Umbilical cord (tissue), 2 donors: ENCODE results near the gene PFKFB3. TPM values are rescaled to one million over a fixed set of nuclear protein-coding genes. Genes with fewer than 3 reads are reported as not detected.
"Not testable (repeated sequence)": the region's sequence is repeated elsewhere in the genome, so short reads cannot be mapped to it uniquely, and the experiment has no call there.

Source experiments
- DNase-seq: peaks from one replicate; pipeline ENCODE4 v3.0.0-alpha.2; 2015; ENCODE audit warnings: low spot score
- total RNA-seq: library from RNA; depleted of rRNA; stranded (reverse); fragments of >200 nt; gene quantifications from one replicate; pipeline ENCODE4 v1.2.3, GENCODE V29; 2014; ENCODE audit warnings: low replicate concordance; ENCODE audit not compliant: insufficient read depth

PFKFB3 gene
- total RNA-seq, 1 donor from 2014 or later, result 21.4 TPM

DNA sequence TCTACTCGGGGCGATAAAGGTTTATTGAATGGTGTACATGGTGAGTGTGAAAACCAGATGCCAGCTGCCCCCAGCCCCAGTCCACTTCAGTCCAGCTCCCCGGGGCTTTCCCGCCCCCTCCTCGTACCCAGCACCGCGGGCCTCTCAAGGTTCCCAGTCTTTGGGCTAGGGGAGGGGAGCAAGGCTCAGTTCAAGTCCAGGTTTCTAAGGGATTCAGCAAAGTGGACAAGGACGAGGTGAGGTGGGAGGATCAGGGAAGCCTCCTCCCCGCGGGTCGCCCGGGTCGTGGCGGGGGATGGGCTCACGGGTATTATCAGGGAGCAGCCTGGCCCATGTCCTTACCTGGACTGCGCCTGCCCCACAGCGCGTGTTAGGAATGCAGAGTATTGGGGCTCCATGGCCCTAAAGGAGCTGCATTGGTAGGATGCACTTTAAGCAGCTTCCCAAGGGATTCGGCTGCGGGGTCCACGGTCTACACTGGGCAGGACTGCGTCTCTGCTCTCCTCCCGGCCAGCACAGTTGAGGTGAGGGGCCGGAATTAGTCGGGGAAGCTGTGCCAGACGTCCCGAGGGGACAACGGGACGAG lies 541 bp upstream of the PFKFB3 start:
- DNase-seq, result no peak

GRCh38 chr10:6203331-6204062 lies 765 bp downstream of the PFKFB3 start:
- peak; percentile 59 for DNase-seq

DNA sequence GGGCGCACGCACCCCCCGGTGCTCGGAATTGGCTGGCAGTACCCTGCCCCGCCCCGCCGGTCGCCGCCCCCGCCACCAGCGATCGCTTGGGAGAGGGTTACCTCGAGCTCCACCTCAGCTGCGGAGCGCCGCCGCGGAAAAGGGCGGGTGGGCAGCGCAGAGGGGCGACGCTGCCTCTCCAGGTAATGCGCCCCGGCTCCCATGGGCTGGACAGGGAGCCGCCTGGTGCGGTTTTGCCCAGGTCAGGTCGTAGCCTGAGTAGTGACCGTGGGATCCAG lies 1.3 kb downstream of the PFKFB3 start:
- no peak for DNase-seq

DNA sequence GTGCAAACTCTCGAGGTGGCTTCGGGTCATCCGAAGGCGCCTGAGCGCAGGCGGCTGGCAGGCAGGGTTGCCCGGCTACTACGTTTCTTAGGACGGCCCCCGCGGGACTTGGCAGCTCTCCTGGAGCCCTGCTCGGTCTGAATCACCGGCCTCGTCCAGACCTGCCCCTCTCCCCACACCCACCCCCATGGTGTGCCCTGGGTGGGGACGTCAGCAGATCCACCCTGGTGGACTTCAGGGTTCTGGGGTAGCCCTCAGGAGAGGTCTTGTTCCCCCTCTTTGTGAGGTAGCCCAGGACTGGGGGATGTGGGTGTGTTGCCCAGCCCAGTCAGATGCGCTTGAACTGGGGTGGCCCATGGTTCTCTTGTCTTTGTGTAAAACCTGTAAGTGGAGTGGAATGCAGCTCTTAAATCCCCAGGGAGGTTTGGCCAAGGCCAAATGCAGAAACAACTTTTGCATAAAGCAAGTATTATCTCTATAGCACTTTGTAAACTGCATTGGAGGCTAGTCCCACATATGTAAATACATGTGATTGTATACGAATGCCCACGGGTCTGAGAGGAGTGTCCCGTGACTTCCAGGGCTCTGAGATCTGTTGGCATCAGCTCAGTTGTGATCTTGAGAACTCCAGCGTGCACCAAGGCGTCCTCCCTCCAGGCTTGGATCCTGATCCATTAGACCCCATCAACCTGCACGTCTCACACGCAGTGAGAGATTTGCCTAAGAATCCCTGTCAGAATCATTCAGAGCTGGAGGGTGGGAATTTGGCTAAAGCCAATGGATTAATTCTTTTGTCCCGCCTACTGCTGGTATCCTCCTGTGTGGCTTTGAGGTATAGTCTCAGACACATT lies 1.8 kb downstream of the PFKFB3 start:
- DNase-seq, result no peak

DNA sequence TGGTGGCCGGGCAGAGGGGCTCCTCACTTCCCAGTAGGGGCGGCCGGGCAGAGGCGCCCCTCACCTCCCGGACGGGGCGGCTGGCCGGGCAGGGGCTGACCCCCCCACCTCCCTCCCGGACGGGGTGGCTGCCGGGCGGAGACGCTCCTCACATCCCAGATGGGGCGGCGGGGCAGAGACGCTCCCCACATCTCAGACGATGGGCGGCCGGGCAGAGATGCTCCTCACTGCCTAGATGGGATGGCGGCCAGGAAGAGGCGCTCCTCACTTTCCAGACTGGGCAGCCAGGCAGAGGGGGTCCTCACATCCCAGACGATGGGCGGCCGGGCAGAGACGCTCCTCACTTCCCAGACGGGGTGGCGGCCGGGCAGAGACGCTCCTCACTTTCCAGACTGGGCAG lies 3.8 kb downstream of the PFKFB3 start:
- not testable (repeated sequence) for DNase-seq

DNA sequence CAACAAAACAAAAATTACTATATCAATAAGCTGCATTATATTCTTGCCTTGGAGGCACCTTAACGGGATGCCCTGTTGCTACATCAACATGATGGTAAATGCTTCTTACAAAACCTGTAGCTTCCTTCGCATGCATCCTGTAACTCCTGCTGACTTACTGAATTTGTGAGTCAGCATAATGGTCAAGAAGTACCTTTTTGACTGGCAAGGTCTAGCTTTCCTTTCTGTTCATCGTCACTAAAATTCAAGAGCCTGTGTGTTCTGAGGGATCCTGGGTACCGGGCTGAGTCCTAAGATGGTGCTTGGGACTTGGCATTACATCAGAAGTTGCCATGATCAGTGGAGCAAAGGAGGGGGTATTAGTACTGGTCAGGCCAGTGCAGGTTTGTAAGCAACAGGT lies 4.9 kb downstream of the PFKFB3 start:
- DNase-seq, result no peak

DNA sequence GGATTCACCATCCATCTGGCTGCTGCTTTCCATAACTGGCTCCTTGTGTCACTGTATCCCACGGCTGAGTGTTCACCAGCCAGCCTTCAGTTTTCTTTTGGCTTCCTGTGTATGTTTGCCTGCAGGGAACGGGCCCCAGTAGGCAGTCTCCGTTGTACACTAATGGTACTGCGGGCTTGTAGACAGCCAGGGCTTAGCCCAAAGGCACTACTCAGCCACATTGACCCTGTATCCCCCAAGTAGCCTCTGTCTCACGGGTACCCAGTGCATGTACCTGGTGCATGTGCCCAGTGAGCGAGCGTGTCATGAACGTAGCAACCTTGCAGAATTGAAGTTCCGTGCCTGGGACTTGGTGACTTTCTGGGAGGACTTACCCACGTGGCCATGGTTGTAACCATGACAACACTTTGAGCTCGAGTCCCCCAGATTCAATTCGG lies 6.1 kb downstream of the PFKFB3 start:
- DNase-seq, result no peak

- DNase-seq, result no peak
Measured at GRCh38 chr10:6211341-6211670, 8.6 kb downstream of the PFKFB3 start.

- DNase-seq, result peak; percentile 85
Measured at GRCh38 chr10:6211671-6212635, 9.2 kb downstream of the PFKFB3 start.

DNA sequence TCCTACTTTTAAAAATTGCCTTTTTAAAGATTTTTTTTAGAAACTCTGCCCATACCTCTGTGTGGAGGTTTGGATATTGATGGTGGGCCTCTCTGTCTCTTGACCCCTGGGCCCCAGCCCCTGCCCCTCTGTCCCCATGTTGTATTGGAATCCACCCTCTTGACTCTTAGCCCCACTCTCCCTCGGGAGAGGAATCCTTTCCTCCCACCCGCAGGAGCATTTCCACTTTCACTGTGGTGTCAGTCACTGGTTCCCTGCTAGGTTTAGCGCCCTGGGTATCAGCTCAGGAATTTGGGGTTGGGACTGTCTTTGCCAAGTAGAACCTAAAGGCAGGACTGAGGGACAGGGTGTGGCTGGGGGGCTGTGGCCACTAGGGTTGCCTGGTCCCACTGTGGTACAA lies 10.1 kb downstream of the PFKFB3 start:
- DNase-seq, result no peak

DNA sequence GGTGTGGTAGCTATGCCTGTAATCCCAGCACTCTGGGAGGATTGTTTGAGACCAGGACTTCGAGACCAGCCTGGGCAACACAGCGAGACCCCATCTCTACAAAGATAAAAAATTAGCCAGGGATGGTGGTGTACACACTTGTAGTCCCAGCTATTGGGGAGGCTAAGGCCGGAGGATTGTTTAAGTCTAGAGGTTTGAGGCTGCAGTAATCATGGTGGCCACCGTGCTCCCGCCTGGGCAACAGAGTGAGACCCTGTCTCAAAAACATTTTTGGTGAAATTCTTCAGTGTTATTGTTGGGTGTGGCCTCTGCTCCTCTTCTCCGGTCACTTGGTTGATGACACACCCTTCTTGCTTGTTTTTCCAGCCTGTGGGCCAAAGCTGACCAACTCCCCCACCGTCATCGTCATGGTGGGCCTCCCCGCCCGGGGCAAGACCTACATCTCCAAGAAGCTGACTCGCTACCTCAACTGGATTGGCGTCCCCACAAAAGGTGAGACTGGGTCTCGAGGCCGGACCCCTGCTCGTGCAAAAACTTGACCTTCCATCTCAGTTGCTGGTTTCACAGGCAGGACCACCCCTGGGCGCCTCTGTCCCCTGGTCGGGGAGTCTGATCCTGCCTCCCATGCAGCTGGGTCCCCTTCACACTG lies 10.6 kb downstream of the PFKFB3 start:
- no peak for DNase-seq

DNA sequence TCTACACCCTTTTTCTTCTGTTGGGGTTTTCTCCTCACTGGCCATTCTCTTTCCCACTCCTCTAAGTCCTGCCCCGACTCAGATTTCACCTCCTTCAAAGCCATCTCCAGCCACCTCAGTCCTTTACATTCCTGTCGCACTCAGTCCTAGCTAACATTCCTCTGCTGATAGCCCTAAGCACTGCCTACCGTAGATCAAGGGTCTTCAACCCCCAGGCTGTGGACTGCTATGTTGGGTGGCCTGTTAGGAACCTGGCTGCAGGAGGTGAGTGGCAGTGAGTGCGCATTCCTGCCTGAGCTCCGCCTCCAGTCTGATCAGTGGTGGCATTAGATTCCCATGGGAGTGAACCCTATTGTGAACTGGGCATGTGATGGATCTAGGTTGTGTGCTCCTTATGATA lies 11.2 kb downstream of the PFKFB3 start:
- no peak for DNase-seq

DNA sequence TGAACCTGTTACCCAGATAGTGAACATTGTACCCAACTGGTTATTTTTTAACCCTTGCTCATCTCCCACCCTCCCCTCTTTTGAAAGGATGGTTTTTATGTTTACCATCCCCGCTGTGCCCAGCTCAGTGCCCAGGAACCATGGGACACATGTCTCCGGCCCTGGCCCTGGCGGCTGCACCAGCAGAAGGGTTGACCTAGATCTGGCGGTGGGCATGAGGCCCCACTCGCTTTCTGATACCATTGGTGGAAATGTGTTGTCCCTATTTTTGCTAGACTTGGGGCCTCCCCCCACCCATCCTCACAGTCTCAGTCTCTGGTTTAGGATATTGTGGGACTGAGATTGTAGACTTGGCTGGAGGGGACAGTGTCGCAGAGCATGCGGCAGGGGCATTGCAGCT lies 11.9 kb downstream of the PFKFB3 start:
- DNase-seq, result no peak

GRCh38 chr10:6215241-6215640 lies 12.5 kb downstream of the PFKFB3 start:
- DNase-seq, result no peak

DNA sequence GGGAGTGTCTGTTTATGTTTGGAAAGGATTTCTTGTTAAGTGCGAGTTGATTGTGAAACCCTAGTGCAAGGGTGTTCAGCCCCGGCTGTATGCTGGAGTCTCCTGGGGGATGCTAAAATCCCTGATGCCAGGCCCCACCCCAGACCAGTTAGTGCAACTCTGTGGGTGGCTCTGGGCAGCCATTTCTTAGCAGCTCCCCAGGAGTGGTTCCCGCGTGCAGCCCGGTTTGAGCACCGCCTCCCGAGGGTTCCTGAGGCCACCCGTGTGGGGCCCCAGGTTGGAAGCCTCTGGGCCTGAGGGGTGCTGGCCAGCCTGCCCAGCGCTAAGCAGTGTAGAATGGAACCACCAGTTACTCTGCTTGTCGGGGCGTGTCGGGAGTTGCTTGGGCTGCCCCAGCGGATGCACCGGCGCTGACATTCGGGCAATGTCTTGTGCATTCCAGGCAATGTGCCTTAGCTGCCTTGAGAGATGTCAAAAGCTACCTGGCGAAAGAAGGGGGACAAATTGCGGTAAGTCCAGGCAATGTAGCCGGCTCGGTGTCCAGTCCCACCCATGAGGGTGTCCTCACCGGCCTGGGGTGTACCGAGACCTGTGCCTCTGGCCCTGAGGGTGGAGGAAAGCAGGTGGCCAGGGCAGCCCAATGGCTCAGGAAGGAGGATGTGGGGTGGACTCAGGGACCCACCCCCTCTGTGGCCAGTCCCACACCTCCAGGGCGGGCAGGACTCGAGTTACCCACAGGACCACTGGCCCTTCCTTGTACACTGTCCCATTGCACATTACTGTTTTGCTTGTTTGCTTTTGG lies 13.2 kb downstream of the PFKFB3 start:
- DNase-seq, result no peak

- DNase-seq, result no peak
Measured at GRCh38 chr10:6216916-6217315, 14.2 kb downstream of the PFKFB3 start.

DNA sequence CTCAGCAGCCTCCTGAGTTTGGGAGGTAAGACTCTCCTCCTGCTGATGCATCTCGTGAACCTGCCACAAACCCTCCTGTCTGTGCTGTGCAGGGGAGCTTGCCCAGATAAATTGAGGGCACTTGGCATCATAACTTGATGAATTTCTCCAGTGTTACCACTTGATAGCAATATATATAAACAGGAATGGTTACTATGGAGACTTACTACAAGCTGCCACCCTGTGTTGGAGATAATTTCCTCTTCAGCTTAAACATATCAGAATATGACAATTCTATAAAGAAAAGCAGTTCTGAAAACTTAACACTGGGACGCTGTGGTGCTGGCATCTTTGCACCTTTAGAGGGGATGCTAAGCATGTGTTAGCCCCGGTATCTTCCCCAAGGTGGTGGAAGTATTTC lies 14.9 kb downstream of the PFKFB3 start:
- no peak for DNase-seq

DNA sequence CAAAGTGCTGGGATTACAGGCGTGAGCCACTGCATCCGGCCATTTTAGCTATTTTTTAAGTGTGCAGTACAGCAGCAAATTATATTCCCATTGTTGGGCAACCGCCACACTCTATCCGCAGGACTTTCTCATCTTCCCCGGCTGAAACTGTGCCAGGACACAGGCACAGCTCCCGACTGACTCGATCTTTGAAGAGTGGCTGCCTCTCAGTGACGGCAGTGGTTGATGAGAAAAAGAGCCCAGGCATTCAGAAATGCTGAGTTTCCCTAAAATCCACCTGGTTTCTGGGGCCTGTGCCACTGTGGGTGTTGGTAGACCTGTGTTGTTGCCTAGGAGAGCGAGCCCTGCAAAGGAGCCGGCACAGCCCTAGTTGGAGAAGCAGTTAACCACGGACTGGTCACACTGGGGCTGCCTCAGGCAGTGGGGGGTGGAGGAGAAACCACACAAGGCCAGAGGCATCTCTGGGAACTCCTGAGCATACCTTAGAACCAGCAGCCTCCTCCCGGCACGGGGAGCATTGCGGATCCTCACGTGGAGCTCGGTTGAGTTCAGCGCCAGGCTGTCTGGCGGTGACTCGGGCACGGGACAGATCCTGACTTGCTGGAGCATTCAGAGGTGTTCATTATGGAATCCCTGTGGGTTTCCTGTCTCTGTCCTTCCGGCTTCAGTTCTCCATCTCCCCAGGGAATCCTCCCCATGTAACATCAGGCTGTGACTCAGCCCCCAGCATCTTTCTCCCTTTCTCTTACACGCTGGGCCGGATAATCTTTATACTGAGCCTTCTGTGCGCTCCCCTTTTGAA lies 16.2 kb downstream of the PFKFB3 start:
- DNase-seq, result peak; percentile 77

GRCh38 chr10:6219494-6219836 lies 16.7 kb downstream of the PFKFB3 start:
- DNase-seq, result no peak
